D341Med (cell line): ENCODE results near the gene C16orf96.
A peak's percentile ranks its signal among the peaks of the same experiment; 100 is the strongest.

Source experiments
- DNase-seq: peaks from one replicate; pipeline ENCODE4 v3.0.0; 2012; ENCODE audit warnings: low spot score

C16orf96 gene

GRCh38 chr16:4601864-4602186 lies 45.7 kb downstream of the C16orf96 start:
- DNase-seq = no peak

GRCh38 chr16:4602331-4602730 lies 46.2 kb downstream of the C16orf96 start:
- DNase-seq = no peak

DNA sequence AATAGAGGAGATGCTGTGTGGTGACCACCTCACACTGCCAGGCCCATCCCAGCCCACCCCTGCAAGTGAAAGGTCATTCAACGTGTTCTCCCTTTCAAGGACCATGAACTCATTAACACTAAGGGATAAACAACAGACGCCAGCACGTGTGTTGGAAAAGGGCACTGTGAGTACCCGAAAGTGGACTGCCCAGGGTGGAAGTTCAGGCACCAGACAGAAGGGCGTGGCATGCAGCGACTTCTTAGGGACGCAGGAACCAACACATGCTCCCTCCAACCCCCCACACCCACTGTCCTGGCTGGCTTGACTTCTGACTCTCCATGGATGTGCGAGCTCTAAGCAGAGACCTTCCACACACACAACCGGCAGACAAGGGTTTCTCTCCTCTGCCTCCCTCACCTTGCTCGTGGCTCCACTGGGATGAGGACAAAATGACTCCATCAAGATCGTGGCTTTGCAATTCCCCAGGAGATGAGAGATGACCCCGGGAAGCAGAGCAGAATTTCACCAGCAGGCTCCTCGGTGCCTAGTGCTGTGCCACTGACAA lies 47.6 kb downstream of the C16orf96 start:
- DNase-seq = no peak

DNA sequence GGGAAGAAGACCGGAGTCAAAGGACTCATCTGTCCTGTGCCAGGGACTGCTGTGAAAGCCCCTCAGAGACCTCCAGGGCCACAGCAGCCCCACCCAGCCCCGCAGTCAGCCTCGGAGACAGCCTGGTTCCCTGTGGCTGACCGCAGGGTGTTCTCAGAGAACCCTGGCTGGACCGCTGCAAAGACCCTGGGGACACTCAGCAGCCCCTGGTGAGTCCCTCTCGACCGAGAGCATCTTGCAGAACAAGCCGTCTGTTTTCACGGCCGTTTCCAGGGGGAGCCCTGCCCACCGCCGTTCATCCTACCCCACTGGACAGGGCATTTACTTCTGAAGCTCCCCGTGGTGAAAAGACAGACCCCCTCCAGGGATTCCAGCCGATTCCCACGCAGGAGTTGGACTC lies 48.3 kb downstream of the C16orf96 start:
- no peak for DNase-seq

- DNase-seq = no peak
These were observed 50.2 kb downstream of the C16orf96 start for GRCh38 chr16:4606354-4606753.

- DNase-seq = no peak
These were observed 51.9 kb downstream of the C16orf96 start for GRCh38 chr16:4607841-4608703.

- DNase-seq = no peak
These were observed 52.5 kb downstream of the C16orf96 start for GRCh38 chr16:4608704-4608980.

DNA sequence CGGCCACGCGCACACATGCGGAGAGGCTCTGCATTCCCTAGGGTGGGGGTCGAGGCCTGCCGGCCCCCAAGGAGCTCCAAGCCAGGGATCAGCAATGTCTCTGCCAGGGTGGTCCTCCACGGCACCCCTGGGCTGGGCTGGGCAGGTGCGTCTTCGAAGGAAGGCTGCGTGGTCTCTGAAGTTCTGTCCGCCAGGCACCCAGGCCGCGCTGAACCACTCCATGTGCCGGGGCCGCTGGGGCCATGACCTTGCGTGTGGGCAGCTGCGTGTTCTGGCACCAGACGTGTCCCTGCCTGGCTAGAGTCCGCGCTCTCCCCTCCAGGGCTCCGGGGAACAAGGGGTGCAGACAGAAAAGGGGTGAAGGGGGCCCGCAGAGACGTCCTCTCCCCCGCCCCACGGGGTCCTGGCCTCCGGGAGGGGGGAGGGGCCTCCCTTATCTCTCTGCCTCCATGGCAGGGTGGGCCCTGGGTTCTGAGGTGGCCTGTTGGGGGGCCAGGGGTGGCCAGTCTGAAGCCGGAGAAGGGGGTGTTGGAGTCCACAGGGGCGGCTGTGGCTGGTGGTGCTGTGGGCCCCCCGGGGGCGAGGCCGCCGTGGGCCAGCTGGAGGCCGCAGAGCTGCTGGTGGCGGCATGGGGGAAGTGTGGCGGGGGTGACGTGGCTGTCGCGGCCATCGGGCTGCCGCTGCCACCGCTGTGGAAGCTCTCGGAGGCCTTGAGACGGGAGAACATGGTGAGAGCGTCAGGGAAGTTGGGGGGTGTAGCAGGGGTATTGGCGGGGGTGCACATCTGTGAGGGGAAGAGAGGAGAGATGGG lies 53.3 kb downstream of the C16orf96 start:
- DNase-seq = no peak

DNA sequence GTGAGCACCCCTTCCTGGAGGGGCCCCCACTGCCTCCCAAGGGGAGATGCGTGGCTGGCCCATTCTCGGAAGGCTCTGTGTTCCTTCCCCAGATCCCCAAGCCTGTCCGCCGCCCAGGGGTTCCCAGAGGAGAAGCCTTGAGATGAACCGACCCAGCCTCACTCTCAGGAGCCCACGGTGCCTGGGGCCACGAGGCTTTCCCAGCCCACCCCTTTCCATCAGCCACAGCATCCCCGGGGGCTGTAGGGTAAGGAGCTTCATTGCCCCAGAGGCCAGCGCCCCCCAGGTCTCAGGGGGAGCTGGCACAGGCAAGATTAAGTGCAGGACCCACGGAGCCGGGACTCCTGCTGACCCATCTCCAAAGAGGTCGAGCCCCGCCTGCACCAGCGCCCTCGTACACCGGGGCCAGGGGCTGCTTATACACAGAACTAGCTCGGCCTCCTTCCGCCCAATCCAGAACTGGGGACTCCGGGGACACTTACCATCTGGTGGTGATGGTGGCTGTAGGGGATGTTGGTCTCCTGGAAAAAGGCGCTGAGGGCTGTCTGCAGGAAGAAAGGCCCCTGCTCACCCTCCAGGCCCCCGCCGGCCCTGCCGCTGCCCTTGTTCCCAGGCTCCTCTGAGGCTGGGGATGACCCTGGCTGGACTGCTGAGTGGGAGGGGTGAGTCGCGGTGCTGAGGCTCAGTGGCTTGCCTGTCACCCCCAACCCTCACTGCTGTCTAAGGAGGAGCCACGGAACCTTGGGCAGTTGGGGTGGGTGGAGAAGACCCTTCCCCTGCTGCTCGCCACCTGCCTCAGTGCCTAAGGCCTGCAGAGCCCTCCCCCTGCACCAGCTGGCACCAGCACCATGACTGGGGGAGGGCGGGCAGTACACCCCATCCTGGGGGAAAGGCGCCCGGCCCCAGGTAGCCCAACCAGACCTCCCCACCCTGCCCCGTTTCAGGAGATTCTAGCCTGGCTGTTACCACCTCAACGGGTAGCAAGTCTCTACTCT lies 54.2 kb downstream of the C16orf96 start:
- no peak for DNase-seq

DNA sequence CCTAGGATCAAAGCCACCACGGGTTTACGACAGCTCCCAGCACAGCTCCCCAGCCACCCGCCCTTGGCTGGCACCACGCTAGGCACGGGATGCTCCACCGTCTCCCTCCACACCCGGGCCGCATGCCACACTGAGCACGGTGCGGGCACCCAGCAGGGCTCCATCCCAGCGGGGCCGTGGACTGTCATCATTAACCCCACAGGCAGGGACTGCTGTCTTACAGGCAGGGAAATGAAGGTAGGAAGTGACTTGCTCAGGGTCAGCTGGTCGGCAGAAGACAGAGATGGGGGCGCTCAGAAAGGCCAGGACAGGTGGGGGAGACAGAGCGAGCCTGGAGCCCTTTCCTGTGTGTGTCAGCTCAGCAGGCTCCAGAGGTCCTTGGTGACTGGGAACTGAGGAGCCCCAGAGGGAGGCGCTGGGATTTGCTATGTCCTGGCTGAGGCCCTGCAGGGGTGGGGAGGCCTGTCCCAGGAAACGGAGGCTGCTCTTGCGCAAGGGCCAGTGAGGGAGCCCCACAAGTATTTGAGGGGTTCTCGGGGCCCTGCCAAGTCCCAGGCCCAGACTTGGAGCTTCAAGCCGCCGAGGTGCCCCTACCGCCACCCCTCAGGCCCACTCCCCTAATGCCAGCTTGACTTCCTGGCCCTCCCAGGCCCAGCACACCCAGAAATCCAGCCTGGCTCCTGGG lies 55.3 kb downstream of the C16orf96 start:
- no peak for DNase-seq

DNA sequence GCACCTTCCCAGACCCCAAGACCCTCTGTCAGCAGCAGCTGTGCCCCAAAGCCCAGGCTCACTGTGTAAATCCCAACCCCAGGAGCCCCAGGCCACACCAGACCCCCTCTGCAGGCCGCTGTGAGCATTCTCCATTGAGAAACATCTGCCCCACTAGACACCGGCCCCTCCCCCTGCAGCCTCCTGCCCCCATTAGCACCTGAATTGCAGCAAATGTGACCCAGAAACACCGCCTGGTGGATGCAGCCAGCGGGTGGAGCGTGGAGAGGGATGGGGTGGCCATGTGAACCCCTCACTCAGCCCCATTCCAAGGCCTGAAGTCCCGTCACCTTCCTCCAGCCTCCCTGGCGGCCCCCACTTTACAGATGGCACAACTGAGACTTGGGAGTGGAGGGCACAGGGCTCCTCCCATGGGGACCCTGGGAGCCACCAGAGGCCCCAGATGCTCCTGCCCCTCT lies 56.4 kb downstream of the C16orf96 start:
- no peak for DNase-seq

GRCh38 chr16:4612977-4613635 lies 57.0 kb downstream of the C16orf96 start:
- no peak for DNase-seq

GRCh38 chr16:4613636-4614570 lies 57.8 kb downstream of the C16orf96 start:
- peak; percentile 69 for DNase-seq

GRCh38 chr16:4614571-4615383 lies 58.6 kb downstream of the C16orf96 start, which contains the start of gene UBALD1:
Gene UBALD1 (minus strand): TSS chr16:4614888. CDS start chr16:4614797, 91 bp downstream.
- DNase-seq = peak; percentile 90

GRCh38 chr16:4615384-4616046 lies 59.4 kb downstream of the C16orf96 start:
- DNase-seq = no peak

DNA sequence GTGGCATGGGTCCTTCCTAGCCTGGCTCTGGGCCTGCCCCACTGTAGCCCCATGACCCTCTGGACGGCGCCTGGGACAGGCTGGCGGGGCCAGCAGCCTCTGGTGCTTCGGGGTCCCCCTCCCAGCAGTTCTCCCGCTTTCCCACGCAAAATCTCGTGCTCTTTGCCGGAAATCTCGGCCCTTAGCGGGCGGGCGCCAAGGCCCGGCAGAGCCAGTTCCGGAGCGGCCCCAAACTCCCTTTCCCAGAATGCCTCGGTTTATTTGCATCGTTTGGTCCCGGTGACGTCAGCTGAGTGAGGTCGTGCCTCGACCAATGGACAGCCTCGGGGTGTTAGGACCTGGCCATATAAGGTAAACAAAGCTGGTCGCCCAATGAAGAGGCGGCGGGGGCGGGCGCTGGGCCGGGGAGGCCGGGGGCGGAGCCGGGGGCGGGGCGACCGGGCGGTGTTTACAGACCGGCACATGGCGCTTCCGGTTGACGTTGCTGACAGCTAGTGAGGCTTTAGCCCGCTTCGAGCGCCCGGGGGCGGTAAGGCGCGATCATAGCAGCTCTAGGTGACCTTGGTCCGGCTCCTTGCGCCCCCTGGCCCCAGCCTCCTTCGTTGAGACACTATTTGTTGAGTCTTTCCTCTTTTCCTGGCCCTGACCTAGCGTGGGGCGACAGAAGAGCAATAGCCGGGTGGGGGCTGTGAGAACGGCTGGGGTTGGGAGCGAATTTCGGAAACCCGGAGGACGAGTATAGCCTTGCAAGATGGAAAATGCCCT lies 60.1 kb downstream of the C16orf96 start:
- DNase-seq = peak; percentile 95

DNA sequence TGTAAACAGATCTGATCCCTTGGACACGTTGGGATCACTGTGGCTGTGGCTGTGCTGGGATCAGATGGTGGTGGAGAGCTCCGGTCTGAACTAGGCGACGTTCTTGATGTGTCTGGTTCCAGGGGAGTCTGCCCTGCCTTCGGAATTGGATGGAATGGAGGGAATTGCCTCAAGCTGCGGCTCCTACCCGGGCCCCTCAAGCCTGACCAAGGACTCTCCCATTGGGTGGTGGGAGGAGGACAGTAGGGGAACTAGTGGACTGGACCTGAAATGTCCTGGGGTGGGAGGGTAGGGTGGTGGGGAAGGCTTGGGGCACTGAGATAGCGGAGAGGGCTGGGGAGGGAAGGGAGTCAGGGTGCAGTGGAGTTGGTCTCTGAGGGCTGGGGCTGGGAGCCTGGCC lies 61.7 kb downstream of the C16orf96 start:
- DNase-seq = no peak
